ENCODE results near the gene STRN4.
"Not testable (repeated sequence)": the region's sequence is repeated elsewhere in the genome, so short reads cannot be mapped to it uniquely, and the experiment has no call there.

The STRN4 gene

DNA sequence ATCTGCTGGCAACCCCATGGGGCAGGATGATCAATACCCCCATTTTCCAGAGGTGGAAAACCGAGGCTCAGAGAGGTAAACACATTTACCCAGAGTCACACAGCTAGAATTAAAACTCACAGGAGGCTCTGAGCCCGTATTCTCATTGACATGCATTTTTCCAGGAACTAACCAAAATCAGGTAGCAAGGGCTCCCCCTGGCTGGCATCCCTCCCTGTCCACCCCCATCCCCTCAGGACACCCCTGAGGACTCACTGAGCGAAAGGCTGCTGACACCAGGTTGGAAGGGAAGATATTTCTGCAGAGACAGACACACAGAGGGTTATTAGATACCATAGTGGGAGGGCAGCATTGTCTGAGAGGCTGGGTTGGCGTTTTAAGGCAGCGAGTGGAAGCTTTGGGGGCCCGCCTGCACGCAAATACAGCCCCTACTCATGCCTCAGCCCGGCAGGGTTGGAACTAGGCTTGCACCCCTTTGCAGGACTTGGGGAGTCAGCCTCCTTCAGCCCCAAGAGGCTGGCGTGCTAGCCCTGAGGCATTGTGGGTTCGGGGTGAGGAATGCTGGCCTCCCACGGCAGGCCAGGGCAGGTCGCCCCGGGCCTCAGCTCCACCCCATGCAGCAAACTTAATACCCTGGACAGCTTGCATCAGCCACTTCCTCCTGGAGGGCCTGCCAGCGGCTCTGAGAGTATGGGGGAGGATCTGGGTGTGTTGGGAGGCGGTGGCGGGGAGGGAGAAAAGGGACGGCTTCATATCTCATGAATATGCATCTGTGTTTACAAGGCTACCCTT is 38.2 kb upstream of the STRN4 start:
- peak overlapping the region; percentile 96 for H3K4me3 ChIP-seq (ENCODE audit: control insufficient read depth, low read depth, low read length)
- DNase-seq (ENCODE audit: low read depth) = peak; percentile 89
- TF ChIP-seq, protein P1, sequence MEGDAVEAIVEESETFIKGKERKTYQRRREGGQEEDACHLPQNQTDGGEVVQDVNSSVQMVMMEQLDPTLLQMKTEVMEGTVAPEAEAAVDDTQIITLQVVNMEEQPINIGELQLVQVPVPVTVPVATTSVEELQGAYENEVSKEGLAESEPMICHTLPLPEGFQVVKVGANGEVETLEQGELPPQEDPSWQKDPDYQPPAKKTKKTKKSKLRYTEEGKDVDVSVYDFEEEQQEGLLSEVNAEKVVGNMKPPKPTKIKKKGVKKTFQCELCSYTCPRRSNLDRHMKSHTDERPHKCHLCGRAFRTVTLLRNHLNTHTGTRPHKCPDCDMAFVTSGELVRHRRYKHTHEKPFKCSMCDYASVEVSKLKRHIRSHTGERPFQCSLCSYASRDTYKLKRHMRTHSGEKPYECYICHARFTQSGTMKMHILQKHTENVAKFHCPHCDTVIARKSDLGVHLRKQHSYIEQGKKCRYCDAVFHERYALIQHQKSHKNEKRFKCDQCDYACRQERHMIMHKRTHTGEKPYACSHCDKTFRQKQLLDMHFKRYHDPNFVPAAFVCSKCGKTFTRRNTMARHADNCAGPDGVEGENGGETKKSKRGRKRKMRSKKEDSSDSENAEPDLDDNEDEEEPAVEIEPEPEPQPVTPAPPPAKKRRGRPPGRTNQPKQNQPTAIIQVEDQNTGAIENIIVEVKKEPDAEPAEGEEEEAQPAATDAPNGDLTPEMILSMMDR (IDR thresholded peaks at IDR 0.05; ENCODE audit: control insufficient read depth, insufficient read depth, low read depth, low read length, missing control alignments) = peak; percentile 41

DNA sequence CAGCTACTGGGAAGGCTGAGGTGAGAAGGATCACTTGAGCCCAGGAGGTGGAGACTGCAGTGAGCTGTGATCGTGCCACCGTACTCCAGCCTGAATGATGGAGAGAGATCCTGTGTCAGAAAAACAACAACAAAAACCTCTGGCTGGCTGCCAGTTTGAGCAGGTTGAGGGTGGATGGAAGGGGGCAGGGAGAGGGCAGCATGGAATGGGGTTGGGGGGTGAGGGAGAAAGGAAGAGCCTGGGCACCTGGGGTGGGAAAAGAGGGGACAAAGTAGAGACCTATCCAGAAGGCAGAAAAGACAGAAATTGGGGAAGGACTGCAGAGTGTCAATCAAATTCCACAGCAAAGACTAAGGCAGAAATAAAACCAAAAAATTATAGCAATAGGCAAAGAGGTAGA is 37.4 kb upstream of the STRN4 start:
- TF ChIP-seq, protein P1 (IDR thresholded peaks at IDR 0.05; ENCODE audit: control insufficient read depth, insufficient read depth, low read depth, low read length, missing control alignments) = no peak
- H3K4me3 ChIP-seq (ENCODE audit: control insufficient read depth, low read depth, low read length) = peak overlapping the region; percentile 96
- DNase-seq (ENCODE audit: low read depth) = no peak

DNA sequence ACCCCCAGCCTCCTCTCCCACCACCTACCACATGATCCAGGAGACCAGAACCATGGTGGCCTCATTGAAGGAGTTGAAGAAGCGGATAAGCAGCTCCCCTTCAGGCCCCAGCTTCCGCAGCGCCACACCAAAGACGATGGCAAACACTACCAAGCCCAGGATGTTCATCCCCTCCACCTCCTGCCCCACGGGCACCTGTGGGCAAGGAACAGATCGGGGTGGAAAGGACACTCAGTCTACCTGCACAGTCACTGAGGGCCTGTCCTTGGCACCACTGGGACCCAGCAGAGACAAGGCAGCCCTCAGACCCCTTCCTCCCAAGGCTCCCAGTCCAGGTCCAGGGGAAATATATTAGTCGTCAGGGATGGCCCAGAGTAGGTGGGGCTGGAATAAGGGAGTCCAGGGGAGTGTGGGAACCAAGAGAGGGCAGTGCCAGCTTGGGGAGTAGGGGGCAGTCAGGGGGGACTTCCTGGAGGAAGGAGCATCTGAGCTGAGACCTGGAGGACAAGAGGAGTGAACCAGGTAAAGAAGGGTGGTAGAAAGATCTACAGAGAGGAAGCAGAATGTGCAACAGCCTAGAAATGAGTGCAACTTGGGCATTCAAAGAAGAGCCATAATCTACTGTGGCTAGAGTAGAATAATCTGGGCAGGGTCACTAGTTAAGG is 36.2 kb upstream of the STRN4 start:
- DNase-seq (ENCODE audit: low read depth) = no peak

DNA sequence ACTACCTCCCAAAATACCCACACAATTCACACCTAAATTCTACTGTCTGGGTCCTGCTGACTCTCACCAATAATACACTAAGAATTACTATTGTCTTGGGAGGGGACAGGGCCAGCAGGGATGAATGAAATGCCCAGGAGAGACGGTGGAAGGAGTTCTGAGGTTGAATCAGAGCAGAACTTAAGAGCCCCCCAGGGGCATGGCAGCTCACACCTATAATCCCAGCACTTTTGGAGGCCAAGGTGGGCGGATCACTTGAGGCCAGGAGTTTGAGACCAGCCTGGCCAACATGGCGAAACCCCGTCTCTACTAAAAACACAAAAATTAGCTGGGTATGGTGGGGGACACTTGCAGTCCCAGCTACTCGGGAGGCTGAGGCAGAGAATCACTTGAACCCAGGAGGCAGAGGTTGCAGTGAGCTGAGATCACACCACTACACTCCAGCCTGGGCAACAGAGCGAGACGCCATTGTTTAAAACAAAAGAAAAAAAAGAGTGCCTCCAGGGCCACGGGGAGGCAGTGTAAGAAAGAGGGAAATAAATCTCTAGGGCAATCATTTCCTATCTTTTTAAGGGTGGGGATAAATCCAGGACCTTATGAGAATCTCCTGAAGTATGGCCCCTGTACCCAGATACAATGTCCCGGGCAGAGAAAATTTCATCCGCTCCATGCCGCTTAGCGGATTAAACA is 31.9 kb upstream of the STRN4 start:
- not testable (repeated sequence) for H3K4me3 ChIP-seq (ENCODE audit: control insufficient read depth, low read depth, low read length); DNase-seq (ENCODE audit: low read depth)

More for the DNA sequence above, 36.2 kb upstream of the STRN4 start:
- H3K4me3 ChIP-seq (ENCODE audit: control insufficient read depth, low read depth, low read length) = no peak overlapping the region
- TF ChIP-seq, protein P1 (IDR thresholded peaks at IDR 0.05; ENCODE audit: control insufficient read depth, insufficient read depth, low read depth, low read length, missing control alignments) = no peak

DNA sequence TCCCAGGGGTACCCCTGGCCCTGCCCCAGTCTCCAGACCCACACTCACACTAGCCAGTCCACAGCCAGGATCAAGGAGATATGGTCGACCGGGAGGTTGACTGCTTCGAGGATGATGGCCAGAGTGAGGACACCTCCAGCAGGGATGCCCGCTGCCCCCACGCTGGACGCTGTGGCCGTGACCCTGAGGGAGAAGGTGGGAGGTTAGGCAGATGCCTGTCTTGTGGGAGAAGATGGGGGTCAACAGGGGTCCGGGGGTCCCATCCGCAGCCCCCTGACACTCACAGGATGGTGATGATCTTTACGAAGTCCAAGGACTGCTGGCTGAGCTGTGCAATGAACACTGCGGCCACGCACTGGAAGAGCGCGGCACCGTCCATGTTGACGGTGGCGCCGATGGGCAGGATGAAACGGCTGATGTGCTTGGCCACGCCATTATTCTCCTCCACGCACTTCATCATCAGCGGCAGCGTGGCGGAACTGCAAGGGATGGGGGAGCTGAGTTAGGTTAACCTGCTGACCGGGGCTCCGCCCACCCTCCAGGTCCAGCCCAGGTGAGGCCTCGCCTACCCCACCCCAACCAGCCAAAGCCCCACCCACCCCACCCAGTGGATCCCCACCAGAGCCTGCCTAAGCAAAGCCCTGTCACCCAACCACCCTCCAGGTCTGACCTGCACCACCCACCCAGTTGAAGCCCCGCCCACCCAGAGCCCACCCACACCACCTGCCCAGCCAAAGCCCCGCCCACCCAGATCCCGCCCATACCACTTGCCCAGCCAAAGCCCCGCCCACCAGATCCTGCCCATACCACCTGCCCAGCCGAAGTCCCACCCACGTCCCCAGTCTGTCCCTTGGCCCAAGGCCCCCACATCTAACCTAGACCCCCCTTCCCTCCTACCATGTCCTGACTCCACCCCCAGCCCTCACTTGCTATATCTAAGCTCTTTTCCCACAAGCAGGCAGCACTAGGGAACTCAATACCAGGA is 31.0 kb upstream of the STRN4 start:
- no peak for DNase-seq (ENCODE audit: low read depth)
- TF ChIP-seq, protein P1 (IDR thresholded peaks at IDR 0.05; ENCODE audit: control insufficient read depth, insufficient read depth, low read depth, low read length, missing control alignments) = no peak
- no peak overlapping the region for H3K4me3 ChIP-seq (ENCODE audit: control insufficient read depth, low read depth, low read length)

DNA sequence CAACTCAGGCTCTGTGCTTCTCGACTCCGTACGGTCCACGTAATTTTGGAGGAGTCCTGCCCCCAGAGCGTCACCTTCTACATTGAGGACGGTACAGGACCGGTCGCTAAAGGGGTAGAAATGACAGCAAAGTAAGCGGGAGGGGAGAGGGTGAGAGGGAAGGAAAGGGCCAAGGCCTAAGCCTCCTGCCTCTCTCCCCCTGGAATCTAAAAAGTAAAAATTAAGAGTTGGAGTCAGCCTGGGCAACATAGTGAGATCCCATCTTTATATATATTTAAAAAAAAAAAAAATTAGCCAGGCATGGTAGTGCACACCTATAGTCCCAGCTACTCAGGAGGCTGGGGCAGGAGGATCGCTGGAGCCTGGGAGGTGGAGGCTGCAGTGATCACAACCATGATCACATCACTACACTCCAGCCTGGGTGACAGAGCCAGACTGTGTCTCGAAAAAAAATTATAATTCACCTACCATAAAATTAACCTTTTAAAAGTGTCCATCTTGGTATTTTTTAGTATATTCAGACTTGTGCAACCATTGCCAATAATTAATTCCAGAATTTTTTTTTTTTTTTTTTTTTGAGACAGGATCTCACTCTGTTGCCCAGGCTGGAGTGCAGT is 29.5 kb upstream of the STRN4 start:
- H3K4me3 ChIP-seq (ENCODE audit: control insufficient read depth, low read depth, low read length) = no peak overlapping the region
- TF ChIP-seq, protein P1 (IDR thresholded peaks at IDR 0.05; ENCODE audit: control insufficient read depth, insufficient read depth, low read depth, low read length, missing control alignments) = no peak
- no peak for DNase-seq (ENCODE audit: low read depth)

Data from AG09309 (cell line).